Cortex of kidney (tissue), 1 donor: Measurements from ENCODE around the gene PRKAG3.

ENCODE experiments used
- DNase-seq: peaks from one replicate; lab custom pipeline; 2025; lab: John Stamatoyannopoulos, UW

PRKAG3 gene

DNA sequence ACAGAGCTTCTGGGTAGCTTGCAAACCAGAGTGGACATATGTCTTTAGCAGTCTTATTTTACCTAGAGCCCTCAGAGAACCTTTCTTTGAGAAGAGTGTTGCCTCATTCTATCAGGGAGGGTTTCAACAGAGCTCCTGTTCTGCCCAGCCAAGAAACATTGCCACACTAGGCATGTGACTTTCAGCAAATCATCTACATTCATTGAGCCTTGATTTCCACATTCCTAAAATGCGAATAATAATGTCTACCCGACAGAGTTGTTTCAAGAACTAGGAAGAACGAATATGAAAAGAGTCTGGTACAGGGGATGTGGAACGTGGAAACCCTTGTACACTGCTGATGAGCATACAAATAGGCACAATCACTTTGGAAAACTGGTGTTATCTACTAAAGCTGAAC is 7.8 kb upstream of the PRKAG3 start:
- DNase-seq: no peak

DNA sequence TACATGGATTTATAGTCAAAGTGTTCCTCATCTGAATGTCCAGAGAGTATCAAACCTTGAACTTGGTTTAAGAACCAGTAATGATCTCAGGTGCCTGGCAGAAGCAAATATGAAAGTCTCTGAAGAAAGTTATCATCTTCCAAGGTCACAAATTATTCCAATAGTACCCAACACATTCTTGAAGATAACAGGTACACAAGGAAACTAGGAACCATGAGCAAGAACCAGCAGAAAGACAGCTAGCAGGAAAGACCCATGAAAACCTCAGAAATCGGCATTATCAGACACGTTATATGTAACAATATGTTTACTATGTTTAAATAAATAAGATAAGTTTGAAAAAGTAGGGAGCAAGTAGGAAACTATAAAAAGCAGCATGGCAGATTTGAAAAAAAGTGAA is 5.9 kb upstream of the PRKAG3 start:
- no peak for DNase-seq

DNA sequence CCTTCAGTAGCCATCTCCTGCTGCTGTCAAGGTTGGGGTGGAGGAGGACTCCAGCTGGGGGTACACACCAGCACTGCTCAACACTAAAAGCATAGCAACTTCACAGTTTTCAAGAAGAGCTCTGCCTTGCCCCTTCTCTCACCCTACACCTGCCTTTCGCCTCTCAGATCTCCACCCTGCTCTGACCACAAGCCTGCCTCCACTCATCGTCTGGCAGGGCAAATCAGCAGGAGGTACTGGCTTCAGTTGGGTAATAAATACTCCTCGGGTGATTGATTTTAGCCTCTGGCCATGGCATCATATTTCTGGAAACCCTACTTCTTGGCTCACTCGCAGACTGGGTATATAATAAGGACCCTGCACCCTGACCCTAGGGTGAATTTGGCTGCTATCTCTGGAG is 3.1 kb upstream of the PRKAG3 start:
- no peak for DNase-seq

DNA sequence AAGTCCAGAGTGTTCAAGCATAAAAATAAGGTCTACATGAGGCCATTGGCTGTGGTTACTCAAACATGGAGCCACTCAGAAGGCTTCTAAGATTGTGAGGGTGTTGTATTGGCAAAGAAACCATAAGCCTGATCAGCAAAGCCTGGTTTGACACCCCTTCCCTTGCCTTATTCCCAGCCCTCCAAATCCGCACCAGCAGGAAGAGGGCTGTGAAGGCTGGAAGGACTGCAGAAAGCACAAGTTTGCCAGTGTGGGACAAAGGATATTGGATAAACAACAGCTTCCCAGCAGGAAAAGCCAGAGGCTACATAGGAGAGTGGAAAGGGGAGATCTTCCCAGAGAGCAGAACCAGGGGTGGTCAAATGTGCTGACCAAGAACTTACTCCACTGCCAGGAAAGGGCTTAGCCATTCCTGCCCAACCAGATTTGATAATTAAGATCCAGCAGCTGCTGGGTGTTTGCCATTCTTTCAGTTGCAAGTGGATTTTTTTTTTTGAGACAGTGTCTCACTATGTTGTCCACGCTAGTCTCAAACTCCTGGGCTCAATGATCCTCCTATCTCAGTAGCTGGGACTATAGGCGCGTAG is 1.5 kb upstream of the PRKAG3 start:
- DNase-seq: no peak

DNA sequence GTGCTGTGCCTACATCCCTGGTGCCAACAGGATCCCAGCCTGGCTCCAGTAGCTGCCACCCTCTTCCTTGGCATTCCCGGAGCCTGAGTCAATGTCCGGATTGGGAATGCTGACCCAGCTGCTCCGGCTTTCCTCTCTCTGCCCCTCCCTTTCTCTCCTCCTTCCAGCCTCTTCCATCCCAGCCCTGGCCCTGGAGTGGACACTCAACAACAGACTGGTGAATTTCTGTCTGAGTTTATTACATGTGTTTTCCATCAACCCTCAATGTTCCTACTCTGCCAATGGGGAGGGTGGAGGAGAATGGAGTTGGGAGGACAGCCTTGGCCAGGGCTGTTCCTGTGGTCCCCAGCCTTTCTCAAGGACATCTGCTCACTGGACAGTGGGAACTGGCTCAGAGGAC is 917 bp upstream of the PRKAG3 start:
- DNase-seq: no peak

DNA sequence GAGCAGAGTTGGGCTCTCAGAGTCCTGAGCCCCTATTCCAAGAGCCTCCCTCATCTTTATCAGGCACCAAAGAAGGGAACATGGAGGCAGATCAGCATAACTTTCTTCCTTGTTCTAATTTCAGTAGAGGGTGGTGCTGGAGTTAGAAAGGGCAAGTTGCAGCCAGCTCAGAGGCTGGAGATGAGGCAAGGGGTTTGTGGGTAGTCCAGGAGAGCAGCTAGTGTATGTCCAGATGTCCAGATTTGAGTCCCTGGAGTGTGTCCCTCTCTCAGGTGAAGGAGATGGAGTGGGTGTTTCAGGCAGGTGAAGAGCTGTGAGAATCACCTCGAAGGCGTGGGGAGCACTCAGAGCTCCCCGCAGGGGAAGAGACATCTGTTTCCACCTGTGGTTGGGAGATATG is 478 bp upstream of the PRKAG3 start:
- DNase-seq: no peak

DNA sequence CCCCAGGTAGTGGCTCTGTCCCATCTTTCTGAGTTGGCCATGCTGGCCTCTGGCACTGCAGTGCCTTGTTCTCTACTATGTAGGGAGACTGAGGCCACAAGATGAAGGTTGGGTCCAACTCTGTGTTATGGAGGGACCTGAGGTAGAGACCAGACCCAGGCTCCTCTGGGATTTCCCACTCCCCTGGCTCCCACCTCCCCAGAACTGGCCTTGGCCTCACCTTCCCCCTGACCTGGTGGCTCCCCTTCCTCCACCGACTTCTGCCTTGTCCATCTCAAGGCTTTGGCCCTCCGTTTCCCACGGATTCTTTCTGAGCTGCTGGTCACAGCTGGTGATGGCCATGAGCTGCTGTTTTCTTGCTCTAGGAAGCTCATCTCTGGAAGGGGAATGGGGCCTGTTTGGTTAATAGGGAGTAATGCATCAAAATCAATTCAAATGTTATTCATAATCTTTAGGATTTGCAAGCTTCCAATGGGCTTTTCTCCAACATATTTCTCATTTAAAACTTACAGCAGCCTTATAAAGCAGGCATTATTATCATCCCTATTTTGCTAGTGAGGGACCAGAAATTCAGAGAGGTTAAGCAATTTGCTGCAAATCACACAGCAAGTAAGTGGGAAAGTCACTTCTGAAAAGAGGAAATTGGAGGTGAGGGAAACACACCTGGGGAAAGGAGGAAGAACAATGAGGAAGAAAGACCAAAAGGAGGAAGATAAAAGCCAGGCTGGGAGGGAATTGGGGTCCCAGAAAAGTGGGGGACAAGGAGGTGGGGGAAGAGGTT is 887 bp downstream of the PRKAG3 start:
- no peak for DNase-seq

DNA sequence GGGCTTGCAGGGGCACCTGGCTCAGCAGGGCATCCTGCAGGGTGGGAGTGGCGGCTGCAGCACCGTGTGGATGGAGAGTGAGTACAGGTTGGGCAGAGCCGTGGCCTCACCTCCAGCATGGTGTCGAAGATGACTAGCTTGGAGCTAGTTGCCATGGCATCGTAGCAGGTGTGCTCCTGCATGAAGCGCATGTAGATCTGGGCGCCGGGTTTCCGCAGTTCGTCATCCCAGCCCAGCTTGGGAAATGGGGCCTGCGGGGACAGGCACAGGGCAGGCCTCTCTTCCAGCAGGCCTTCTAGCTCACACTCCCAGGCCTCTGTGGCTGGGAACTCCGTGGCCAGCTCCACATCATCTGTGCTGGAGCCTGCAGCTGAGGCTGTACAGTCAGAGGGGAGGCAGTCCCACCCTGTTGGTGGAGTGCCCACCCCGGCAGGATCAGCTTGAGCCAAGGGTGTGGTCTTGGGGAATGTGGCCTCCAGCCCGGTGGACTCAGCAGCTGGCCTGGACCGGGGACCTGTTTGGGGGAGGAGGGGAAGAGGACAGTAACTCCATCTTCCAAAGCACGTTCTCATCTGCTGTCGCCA is 1.6 kb downstream of the PRKAG3 start:
- no peak for DNase-seq

DNA sequence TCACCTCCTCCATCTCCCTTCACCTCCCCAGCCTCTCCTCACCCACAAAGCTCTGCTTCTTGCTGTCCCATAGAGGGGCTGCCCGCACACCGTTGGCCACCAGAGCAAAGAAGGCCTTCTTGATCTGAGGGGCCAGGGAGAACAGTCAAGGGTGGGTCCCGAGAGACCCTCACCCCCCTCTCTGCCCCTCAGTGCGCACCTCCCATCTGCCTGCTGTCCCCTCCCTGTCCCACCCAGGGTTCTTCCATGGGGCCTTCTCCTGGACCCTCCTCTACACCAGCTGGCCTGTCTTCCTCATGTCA is 3.2 kb downstream of the PRKAG3 start:
- DNase-seq: no peak

DNA sequence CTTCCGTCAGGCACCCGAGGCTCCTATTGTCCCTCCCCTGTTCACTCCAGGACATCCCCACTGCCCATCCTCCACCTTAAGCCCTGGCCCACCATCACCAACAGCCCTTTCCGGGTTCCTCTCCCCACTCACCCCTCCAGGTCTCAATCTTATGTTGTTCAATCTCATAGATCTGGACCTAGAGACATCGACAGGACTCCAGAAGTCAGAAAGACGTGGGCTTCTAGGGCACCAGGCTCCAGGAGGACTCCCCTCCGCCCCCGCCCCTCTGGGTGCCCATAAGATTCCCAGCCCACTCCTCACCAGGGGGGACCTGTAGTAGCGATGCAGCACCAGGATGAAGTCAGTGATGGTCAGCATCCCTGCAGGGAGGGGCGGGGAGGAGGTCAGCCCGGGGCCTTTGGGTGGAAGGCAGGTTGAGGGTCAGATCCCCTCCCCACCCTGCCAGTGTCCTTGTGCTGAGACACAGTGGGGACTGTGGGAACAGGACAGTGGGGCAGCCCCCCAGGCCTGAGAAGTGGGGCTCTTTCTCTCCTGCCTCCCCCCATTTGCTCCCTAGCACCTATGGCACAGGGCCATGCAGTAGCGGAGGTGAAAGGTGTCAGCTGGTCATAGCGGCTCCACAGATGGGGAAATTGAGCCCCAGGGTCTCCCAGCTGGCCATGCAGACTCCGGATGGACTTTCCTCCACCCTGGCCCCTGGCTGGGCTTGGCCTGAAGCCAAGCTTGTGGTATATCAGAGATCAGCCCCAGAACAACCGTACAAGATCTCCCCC is 3.7 kb downstream of the PRKAG3 start:
- DNase-seq: no peak

DNA sequence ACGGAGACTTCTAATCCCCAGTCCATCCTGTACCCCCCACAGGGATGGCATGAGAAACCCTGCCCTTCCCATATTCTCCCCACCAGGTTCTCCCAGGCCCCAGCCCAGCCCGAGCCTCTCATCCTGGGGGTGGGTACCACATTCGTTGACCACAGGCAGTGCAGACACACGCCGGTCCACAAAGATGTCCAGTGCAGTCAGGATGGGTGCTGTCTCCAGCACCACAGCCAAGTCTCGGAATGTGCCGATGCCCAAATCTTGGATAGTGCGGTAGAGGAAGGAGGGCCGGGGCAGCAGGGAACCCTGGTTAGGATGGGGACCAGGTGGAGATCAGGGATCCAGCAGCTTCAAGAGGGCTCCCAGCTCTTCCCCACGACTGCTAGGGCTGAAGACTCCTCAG is 4.8 kb downstream of the PRKAG3 start:
- no peak for DNase-seq

DNA sequence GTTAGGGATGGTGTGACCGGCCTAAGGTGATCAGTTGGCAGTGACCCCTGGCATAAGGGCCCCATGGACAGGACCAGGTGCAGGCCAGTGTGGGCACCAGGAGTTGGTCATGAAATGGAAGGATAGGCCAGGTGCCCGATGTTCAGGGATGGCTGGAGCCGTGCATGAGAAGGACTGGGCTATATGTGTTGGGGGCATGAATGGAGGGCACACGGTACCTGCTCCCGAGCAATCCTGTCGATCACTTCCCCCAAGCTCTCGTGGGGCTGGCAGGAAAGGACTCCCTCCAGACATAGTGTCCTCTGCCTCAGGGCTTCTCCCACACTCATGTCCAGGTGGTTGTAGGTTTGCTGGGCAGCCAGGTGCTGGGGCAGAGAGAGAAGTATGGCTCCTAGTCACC is 7.6 kb downstream of the PRKAG3 start:
- no peak for DNase-seq

DNA sequence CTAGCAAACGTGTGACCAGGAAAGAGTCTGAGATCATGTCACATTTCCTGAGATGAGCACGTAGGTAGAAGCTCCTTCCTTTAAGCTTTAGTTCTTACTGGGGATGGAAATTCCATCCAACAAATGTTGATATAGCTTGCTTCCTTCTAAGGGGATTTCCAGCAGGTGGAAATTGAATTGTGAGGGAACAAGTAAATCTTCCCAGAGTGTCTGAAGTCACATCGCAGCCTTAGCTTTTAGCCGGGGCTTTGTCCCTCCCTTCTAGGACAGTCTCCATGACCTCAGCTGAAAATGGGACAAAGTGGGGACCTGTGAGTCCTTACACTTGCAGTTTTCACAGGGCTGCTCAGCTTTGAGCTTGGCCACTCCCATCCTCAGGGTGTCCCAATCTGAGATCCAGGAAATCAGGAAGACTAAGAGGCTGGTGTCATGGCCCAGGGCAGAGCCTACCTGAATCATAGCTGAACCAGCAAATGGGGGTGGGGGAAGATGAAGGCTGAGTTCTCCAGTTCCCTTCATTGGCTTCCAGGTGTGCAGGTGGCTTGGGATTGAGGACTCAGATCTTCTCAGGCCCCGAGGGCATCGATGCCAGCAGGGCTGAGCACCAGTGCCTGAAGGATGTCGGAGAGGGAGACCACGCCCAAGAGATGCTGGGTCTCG is 8.3 kb downstream of the PRKAG3 start:
- no peak for DNase-seq

DNA sequence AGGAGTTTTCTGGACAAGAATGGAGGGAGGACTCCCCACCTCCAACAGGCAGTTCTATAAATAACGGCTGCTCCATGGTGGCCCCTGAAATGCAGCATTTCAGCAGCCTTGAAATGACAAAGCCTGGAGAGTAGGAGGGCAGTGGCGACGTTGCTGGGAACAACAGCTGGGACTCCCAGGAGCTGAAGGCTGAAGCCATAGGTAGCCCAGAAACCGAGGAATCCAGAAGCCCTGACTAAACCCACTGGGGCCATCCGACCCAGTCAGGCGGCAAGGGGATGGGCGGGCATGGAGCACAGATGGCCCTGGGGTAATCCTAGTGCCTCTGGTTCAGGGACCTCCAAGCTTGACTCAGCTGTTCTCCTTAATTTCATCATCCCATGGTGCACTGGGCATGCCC is 9.0 kb downstream of the PRKAG3 start:
- DNase-seq: no peak

DNA sequence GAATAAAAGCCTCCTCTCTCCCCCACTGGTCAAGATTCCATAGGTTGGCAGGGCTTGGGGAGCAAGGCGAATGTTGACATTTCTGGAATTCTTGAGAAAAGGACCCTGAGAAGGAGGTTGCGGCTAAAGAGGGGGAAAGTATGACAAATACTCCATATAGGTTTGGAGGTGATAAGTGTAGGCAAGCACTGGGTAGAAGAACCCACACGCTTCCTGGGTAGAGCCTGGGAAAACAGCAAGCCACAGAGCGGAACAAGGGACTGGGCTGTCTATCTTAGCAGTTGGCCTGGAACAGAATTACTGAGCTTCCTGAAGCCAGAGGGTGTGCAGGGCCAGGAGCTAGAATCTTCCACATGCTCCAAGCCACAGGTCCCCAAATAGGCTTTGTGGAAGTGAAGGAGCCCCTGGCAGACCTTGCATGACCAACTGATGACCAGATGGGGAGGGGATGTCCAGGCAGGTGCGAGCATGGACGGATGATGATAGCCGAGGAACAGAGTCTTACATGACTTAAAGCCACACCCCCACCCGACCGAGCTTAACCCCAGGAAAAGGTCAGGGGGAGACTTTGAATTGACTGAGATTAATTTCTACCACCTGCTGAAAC is 9.9 kb downstream of the PRKAG3 start:
- no peak for DNase-seq

DNA sequence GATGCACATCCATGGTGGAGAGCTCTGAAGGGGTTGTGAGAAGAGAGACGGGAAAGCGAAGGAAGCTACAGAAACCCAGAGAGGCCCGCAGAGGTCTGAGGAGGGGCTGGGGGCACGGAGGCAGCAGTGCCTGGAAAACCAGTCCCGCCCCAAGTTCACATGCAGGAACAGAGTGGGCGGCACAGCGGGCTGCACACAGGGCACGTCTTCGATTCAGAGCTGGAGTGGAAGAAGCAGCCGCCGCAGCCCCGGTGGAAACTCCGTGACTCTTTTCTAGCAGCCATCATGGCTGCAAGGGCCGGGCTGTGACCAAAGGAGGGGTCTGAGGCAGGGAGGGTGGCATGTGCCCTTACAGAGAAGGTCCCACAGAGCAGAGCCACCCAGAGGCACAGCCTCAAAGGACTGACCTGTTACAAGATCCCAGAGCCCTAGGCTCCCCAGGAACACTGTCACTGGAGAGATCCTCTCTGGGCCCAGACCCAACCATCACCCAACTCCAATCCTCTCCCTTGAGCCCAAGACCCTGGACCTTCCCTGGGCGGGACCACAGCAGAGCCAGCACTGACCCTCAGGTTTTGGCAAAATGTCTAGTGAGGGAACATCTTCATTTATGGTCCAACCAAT is 10.7 kb downstream of the PRKAG3 start:
- no peak for DNase-seq

DNA sequence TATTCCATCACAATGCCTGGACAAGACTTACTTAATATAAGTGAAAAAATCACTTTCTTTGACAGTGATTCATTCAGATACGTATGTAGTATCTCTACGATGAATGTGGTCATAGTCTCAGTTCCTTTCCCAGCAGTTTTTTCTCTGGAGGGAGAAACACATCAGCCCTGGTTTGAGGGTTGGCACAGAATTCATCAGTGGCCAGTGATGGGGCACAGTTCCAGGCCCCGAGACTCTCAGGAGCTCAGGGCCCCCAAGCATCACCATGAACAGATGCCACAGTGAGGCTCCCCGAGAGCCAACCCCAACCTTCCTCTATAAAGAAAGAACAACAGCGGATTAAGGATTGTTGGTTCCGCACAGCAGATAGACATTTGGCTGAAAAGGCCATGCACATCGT is 12.5 kb downstream of the PRKAG3 start:
- DNase-seq: no peak

DNA sequence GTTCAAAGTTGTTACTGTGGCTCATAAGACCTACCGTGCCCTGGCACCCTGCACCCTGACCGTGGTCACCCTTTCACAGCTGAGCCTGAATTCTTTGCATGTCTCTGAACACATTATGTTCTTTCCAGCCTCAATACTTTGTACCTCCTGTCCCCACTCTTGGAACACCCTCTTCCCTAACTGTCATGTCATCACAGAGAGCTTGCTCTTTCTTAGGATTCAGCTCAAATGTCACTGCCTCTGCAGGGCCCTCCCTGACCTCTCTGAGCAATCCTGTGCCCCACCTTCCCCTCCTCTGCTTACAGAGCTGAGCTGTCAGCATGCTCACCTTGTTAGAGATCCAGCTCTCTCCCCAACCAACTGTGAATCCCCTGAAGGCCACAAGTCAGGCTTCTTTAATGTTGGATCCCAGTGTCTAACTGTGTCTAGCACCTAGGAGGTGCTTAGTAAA is 15.0 kb downstream of the PRKAG3 start:
- no peak for DNase-seq

DNA sequence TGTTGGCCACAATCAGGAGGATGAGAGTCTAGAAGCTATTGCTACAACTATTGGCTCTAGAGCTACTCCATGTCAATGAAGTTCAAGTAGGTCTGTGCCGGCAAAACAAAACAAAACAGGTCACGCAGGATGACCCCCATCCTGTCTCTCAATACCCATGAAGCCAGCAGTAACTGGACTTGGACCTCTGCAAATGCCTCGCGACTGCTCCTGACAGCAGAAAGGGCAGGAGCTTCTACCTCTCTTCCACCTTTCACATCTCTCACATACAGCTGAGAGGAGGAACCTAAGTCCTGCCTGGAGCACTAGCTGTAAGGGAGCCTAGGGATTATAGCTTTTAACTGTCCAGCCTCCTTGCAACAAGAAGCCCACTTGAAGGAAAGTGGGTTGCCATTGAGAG is 16.0 kb downstream of the PRKAG3 start:
- no peak for DNase-seq

DNA sequence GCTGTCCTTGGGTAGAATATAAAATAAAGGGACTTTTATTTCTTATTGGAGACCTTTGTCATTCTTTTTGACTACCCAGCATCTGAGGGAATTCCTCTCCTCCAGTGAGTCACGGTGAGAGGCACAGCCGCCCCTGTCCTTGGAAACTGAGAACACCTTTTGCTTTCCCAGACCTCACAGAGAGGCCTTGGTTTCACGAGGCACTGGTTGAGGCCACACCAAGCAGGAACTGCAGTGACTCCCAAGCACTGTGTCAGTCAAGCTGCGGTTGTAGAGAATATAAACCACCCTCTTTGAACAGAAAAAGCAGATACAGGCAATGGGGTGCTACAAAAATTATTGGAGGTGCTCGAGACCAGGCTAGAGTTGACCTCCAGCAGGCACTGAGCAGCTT is 16.4 kb downstream of the PRKAG3 start:
- DNase-seq: no peak

DNA sequence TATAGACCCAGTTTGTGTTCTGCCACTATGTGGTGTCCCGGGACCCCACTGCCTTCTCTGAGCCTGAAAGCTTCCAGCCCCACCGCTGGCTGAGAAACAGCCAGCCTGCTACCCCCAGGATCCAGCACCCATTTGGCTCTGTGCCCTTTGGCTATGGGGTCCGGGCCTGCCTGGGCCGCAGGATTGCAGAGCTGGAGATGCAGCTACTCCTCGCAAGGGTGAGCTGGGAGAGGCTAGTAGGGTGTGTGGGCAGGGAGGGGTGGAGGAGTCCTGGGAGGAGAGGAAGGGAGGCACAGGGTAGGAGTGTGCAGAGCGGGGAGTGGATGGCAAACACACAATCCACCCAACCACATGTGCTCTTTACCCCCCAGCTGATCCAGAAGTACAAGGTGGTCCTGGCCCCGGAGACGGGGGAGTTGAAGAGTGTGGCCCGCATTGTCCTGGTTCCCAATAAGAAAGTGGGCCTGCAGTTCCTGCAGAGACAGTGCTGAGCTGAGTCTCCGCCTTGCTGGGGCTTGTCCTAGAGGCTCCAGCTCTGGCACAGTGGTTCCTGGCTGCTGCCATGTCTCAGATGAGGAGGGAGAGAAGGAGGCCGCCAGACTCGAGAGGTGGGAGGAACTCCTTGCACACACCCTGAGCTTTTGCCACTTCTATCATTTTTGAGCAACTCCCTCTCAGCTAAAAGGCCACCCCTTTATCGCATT is 16.9 kb downstream of the PRKAG3 start:
- DNase-seq: no peak
